Measurements from ENCODE around the gene PROX1. TPM values are rescaled to one million over a fixed set of nuclear protein-coding genes. Genes with fewer than 3 reads are reported as not detected.

PROX1 gene
- total and polyA plus RNA-seq, 2 of the 4 experiments (the other 2 are of a cell fraction) = under 0.01 to 0.02 TPM

GRCh38 chr1:214004014-214004413, 16.2 kb downstream of the PROX1 start:
- Histone ChIP-seq H3K27ac (ENCODE audit: insufficient read depth, low read length) (no peak overlapping the region), H3K56ac (ENCODE audit: extremely low read depth, insufficient read depth, low read length) (no peak overlapping the region), H4K5ac (ENCODE audit: low read depth, low read length) (no peak overlapping the region), H3K18ac (ENCODE audit: low read depth, low read length) (no peak overlapping the region), H3K4me3 (ENCODE audit: insufficient read depth, low read depth, low read length) (no peak overlapping the region), H3K4ac (ENCODE audit: low read depth, low read length) (no peak overlapping the region), H3K27me3 (ENCODE audit: control insufficient read depth, insufficient read depth, low read length) (no peaks in the 10 kb centered on the region; the same call in 1 of the 2 replicates), H3K4me2 (ENCODE audit: low read depth, low read length) (no peak overlapping the region), H3K79me1 (ENCODE audit: low read depth in 1 of 2, low read length in 2 of 2) (no peaks in the 10 kb centered on the region), H3K14ac (replicated peaks; ENCODE audit: low read depth, low read length) (no peak overlapping the region), H3K9me3 (ENCODE audit: control insufficient read depth, insufficient read depth, low read length) (no peaks in the 10 kb centered on the region), H2BK5ac (ENCODE audit: low read depth, low read length, poor library complexity, severe bottlenecking) (no peak overlapping the region), H4K91ac (ENCODE audit: insufficient read depth, low read depth, low read length) (no peak overlapping the region), H2AK9ac (replicated peaks; ENCODE audit: low read depth, low read length, poor library complexity) (no peak overlapping the region), H3K4me1 (ENCODE audit: control insufficient read depth, insufficient read depth, low read length) (no peaks in the 10 kb centered on the region), H3K9ac (ENCODE audit: low read depth, low read length) (no peak overlapping the region), H3K23ac (ENCODE audit: low read depth, low read length) (no peak overlapping the region), H2BK15ac (ENCODE audit: low read depth, low read length) (no peak overlapping the region), H2AFZ (replicated peaks; ENCODE audit: low read length, poor library complexity) (no peak overlapping the region), H2BK120ac (ENCODE audit: low read depth, low read length) (no peak overlapping the region), H4K20me1 (ENCODE audit: insufficient read depth, low read length) (no peaks in the 10 kb centered on the region), H2BK20ac (ENCODE audit: low read depth, low read length) (no peak overlapping the region), H3K9me1 (ENCODE audit: insufficient read depth, low read length) (no peaks in the 10 kb centered on the region), H3K36me3 (ENCODE audit: control insufficient read depth, insufficient read depth, low read length) (no peaks in the 10 kb centered on the region), H2AK5ac (ENCODE audit: low read depth, low read length) (no peak overlapping the region), H4K8ac (ENCODE audit: low read depth in 2 of 2, low read length in 2 of 2) (no peak overlapping the region)
- TF ChIP-seq CHD1 (IDR thresholded peaks at IDR 0.05; ENCODE audit: low read depth, low read length) = no peak
- no peak for TF ChIP-seq ELK1 (IDR thresholded peaks at IDR 0.05; ENCODE audit: borderline replicate concordance, low read depth, low read length)
- TF ChIP-seq MAZ (IDR thresholded peaks at IDR 0.05; ENCODE audit: borderline replicate concordance, low read depth, low read length) = no peak
- no peak for TF ChIP-seq RCOR1 (IDR thresholded peaks at IDR 0.05; ENCODE audit: insufficient replicate concordance, low read length)
- TF ChIP-seq RAD21 (IDR thresholded peaks at IDR 0.05; ENCODE audit: low read length) = no peak
- no peak for TF ChIP-seq CEBPB (IDR thresholded peaks at IDR 0.05; ENCODE audit: low read depth, low read length)
- TF ChIP-seq, protein P1, sequence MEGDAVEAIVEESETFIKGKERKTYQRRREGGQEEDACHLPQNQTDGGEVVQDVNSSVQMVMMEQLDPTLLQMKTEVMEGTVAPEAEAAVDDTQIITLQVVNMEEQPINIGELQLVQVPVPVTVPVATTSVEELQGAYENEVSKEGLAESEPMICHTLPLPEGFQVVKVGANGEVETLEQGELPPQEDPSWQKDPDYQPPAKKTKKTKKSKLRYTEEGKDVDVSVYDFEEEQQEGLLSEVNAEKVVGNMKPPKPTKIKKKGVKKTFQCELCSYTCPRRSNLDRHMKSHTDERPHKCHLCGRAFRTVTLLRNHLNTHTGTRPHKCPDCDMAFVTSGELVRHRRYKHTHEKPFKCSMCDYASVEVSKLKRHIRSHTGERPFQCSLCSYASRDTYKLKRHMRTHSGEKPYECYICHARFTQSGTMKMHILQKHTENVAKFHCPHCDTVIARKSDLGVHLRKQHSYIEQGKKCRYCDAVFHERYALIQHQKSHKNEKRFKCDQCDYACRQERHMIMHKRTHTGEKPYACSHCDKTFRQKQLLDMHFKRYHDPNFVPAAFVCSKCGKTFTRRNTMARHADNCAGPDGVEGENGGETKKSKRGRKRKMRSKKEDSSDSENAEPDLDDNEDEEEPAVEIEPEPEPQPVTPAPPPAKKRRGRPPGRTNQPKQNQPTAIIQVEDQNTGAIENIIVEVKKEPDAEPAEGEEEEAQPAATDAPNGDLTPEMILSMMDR (conservative IDR thresholded peaks at IDR 0.05; ENCODE audit: low read depth, low read length) = no peak
- no peak for TF ChIP-seq SMC3 (IDR thresholded peaks at IDR 0.05; ENCODE audit: low read depth, low read length)
- TF ChIP-seq BHLHE40 (IDR thresholded peaks at IDR 0.05; ENCODE audit: low read depth, low read length) = no peak
- no peak for TF ChIP-seq RFX5 (IDR thresholded peaks at IDR 0.05; ENCODE audit: low read depth, low read length)
- no peak for TF ChIP-seq POLR2A (IDR thresholded peaks at IDR 0.05; ENCODE audit: low read depth, low read length)
- ChIA-PET POLR2A (ENCODE audit: unreplicated experiment) (no interaction called here), CTCF (no interaction called here)
- DNase-seq = no peak
- no peak for ATAC-seq (ENCODE audit: low read depth)
- no CpG with 5 or more reads among the region's 2 CpGs for WGBS, 2 experiments (ENCODE audit: extremely low coverage in 2 of 2, insufficient read length in 1 of 2)
- dilution Hi-C loops (cut with HindIII; ENCODE audit: low sequenced_read_pairs, unreplicated experiment) (no loop called here), in situ Hi-C loops (cut with MboI; ENCODE audit: low sequenced_read_pairs) (no loop called here), intact Hi-C loops (cut with micrococcal nuclease) (no loop called here)
- BruUV-seq (replicated peaks) = no TSS peak

Data from IMR-90 (cell line).